ENCODE measurements around the gene GPSM1. TPM values are rescaled to one million over a fixed set of nuclear protein-coding genes. Genes with fewer than 3 reads are reported as not detected.
A peak's percentile ranks its signal among the peaks of the same experiment; 100 is the strongest.

Gene GPSM1
- total RNA-seq, 1 experiment from 2014 or later = 14.2 TPM

DNA sequence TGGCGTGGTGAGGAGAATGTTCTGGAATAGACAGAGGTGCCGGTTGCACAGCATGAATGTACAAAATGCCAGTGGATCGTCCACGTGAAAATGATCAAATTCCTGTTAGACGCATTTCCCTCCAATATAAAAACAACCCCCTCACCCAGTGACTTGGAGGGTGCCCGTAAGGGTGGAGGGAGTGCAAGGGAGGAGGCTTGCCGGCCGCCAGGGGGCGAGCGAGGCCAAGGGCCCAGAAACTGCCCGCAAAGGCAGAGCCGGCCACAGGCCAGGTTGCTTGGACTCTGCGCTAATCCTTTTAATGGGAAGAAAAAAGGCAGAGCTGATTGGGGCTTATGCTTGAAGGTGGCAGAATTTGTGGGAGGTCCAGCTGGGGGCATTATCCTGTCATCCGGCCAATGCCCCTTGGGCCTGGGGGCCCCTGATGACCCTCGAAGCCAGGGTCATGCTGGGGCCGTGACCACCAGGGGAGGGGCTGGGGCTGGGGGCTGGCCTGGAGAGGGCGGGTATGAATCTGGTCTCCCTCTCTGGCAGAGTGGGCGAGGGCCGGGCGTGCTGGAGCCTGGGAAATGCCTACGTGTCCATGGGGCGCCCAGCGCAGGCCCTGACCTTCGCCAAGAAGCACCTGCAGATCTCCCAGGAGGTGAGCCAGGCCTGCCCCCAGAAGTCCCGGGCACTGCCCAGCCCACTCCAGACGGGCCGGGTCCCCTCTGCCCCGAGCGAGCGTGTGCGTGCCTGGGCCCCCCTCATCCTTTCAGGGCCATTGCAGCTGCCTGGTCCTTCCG is 12.0 kb downstream of the GPSM1 start (continued):
- TF ChIP-seq ATF1 (CRISPR knock-in tag; IDR thresholded peaks at IDR 0.05) (no peak), GTF2I (CRISPR knock-in tag; conservative IDR thresholded peaks at IDR 0.05) (no peak), TP53 (CRISPR knock-in tag; IDR thresholded peaks at IDR 0.05) (no peak)
- TF ChIP-seq, protein P1, sequence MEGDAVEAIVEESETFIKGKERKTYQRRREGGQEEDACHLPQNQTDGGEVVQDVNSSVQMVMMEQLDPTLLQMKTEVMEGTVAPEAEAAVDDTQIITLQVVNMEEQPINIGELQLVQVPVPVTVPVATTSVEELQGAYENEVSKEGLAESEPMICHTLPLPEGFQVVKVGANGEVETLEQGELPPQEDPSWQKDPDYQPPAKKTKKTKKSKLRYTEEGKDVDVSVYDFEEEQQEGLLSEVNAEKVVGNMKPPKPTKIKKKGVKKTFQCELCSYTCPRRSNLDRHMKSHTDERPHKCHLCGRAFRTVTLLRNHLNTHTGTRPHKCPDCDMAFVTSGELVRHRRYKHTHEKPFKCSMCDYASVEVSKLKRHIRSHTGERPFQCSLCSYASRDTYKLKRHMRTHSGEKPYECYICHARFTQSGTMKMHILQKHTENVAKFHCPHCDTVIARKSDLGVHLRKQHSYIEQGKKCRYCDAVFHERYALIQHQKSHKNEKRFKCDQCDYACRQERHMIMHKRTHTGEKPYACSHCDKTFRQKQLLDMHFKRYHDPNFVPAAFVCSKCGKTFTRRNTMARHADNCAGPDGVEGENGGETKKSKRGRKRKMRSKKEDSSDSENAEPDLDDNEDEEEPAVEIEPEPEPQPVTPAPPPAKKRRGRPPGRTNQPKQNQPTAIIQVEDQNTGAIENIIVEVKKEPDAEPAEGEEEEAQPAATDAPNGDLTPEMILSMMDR (IDR thresholded peaks at IDR 0.05) = peak; percentile 94

DNA sequence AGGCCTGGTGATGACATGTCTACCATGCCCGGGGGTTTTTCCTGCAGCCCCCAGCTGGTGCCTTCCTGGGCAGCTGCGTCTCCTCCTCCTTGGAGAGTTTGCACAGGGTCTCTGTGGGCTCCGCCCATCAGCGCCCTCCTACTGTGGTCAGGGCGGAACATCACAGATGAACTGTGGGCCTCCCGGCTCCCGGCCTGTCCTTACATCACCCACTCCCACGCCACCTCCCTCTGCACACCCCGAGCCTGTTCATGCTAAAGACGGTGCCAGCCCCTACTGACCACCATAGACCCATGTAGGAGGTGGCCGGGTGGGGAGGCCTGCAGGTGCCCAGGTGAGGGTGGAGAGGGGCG is 12.6 kb downstream of the GPSM1 start:
- H3K36me3 Mint-ChIP-seq = no peaks in the 10 kb centered on the region
- CTCF ChIA-PET = interaction anchor here (0.5 to 1.9 kb wide), 34 partner anchors 11 to 355 kb away, joined by 3 to 36 read pairs (median 4); partner anchors contain the start of genes DNLZ and GPSM1
- POLR2A ChIA-PET = no interaction called here

DNA sequence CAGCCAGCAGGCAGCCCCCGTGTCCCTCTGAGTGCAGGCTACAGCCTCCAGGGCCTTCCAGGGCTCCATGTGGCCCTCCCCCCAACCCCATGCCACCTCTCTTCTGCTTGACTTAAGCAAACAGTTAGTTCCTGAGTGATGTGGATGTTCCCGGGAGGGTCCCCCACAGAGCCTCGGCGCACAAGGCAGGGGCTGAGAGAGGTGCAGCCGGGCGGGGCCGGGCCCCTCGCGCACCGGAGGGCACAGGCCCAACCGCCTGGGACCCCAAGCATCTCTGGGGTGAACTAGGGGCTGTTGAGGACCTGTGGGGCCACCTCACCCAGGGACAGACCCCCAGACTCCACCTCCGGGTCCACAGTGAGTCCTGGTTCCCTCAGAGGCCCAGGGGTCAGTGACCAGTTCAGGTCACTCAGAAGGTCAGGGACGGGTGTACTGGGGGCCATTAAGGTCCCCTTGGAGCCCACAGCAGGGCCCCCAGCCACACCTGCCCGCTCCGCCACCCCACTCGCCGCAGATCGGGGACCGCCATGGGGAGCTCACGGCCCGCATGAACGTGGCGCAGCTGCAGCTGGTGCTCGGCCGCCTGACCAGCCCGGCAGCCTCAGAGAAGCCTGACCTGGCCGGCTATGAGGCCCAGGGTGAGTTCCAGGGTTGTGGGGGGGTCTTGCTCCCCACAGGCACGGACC is 13.2 kb downstream of the GPSM1 start:
- Mint-ChIP-seq H3K4me1 (no peaks in the 10 kb centered on the region), H3K27ac (no peak overlapping the region), H3K27me3 (ENCODE audit: low read depth) (no peaks in the 10 kb centered on the region), H3K9me3 (no peaks in the 10 kb centered on the region), H3K36me3 (no peaks in the 10 kb centered on the region), H3K4me3 (no peak overlapping the region)
- ChIA-PET POLR2A (no interaction called here), CTCF (interaction anchor here (0.7 to 1.9 kb wide), 8 partner anchors 18 to 49 kb away, joined by 3 to 36 read pairs (median 8); partner anchors contain the start of gene DNLZ)
- ATAC-seq (no peak), DNase-seq (ENCODE audit: low spot score) (no peak)
- TF ChIP-seq HMGA2 (CRISPR knock-in tag; IDR thresholded peaks at IDR 0.05) = no peak
- TF ChIP-seq, protein P2, sequence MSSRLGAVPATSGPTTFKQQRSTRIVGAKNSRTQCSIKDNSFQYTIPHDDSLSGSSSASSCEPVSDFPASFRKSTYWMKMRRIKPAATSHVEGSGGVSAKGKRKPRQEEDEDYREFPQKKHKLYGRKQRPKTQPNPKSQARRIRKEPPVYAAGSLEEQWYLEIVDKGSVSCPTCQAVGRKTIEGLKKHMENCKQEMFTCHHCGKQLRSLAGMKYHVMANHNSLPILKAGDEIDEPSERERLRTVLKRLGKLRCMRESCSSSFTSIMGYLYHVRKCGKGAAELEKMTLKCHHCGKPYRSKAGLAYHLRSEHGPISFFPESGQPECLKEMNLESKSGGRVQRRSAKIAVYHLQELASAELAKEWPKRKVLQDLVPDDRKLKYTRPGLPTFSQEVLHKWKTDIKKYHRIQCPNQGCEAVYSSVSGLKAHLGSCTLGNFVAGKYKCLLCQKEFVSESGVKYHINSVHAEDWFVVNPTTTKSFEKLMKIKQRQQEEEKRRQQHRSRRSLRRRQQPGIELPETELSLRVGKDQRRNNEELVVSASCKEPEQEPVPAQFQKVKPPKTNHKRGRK (CRISPR knock-in tag; IDR thresholded peaks at IDR 0.05; ENCODE audit: borderline replicate concordance) = no peak
- TF ChIP-seq, protein P3, sequence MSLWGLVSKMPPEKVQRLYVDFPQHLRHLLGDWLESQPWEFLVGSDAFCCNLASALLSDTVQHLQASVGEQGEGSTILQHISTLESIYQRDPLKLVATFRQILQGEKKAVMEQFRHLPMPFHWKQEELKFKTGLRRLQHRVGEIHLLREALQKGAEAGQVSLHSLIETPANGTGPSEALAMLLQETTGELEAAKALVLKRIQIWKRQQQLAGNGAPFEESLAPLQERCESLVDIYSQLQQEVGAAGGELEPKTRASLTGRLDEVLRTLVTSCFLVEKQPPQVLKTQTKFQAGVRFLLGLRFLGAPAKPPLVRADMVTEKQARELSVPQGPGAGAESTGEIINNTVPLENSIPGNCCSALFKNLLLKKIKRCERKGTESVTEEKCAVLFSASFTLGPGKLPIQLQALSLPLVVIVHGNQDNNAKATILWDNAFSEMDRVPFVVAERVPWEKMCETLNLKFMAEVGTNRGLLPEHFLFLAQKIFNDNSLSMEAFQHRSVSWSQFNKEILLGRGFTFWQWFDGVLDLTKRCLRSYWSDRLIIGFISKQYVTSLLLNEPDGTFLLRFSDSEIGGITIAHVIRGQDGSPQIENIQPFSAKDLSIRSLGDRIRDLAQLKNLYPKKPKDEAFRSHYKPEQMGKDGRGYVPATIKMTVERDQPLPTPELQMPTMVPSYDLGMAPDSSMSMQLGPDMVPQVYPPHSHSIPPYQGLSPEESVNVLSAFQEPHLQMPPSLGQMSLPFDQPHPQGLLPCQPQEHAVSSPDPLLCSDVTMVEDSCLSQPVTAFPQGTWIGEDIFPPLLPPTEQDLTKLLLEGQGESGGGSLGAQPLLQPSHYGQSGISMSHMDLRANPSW (CRISPR knock-in tag; conservative IDR thresholded peaks at IDR 0.05; ENCODE audit: low read depth) = no peak
- TF ChIP-seq ZNF232 (CRISPR knock-in tag; IDR thresholded peaks at IDR 0.05) = no peak
- TF ChIP-seq, protein P4, sequence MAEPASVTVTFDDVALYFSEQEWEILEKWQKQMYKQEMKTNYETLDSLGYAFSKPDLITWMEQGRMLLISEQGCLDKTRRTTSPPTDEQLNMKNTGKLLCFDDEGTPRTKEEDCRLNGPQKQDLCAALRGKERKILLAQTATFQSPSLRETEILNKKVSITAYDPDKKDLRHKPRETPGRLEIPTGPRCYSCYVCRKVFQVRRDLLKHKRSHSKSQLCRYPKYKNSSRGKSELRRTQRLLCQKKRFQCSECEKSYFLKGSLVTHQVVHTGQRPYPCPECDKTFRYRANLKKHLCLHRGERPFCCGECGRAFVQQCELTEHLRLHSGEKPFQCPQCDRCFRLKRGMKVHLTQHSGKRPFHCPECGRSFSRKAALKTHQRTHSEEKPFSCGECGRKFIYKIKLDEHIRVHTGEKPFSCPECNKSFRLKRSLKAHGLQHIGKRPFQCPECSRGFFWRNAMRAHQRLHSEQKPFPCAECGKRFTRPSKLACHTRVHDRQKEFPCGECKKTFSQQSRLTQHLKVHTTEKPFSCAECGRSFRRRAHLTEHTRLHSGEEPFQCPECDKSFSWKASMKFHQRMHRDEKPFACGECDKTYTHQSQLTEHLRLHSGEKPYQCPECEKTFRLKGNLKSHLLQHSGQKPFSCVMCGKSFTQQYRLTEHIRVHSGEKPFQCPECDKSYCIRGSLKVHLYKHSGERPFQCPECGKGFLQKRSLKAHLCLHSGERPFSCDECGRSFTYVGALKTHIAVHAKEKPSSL (CRISPR knock-in tag; conservative IDR thresholded peaks at IDR 0.05) = no peak
- TF ChIP-seq, protein P5, sequence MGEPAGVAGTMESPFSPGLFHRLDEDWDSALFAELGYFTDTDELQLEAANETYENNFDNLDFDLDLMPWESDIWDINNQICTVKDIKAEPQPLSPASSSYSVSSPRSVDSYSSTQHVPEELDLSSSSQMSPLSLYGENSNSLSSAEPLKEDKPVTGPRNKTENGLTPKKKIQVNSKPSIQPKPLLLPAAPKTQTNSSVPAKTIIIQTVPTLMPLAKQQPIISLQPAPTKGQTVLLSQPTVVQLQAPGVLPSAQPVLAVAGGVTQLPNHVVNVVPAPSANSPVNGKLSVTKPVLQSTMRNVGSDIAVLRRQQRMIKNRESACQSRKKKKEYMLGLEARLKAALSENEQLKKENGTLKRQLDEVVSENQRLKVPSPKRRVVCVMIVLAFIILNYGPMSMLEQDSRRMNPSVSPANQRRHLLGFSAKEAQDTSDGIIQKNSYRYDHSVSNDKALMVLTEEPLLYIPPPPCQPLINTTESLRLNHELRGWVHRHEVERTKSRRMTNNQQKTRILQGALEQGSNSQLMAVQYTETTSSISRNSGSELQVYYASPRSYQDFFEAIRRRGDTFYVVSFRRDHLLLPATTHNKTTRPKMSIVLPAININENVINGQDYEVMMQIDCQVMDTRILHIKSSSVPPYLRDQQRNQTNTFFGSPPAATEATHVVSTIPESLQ (CRISPR knock-in tag; IDR thresholded peaks at IDR 0.05) = no peak

More for the DNA sequence above, 12.6 kb downstream of the GPSM1 start:
- TF ChIP-seq, protein P6, sequence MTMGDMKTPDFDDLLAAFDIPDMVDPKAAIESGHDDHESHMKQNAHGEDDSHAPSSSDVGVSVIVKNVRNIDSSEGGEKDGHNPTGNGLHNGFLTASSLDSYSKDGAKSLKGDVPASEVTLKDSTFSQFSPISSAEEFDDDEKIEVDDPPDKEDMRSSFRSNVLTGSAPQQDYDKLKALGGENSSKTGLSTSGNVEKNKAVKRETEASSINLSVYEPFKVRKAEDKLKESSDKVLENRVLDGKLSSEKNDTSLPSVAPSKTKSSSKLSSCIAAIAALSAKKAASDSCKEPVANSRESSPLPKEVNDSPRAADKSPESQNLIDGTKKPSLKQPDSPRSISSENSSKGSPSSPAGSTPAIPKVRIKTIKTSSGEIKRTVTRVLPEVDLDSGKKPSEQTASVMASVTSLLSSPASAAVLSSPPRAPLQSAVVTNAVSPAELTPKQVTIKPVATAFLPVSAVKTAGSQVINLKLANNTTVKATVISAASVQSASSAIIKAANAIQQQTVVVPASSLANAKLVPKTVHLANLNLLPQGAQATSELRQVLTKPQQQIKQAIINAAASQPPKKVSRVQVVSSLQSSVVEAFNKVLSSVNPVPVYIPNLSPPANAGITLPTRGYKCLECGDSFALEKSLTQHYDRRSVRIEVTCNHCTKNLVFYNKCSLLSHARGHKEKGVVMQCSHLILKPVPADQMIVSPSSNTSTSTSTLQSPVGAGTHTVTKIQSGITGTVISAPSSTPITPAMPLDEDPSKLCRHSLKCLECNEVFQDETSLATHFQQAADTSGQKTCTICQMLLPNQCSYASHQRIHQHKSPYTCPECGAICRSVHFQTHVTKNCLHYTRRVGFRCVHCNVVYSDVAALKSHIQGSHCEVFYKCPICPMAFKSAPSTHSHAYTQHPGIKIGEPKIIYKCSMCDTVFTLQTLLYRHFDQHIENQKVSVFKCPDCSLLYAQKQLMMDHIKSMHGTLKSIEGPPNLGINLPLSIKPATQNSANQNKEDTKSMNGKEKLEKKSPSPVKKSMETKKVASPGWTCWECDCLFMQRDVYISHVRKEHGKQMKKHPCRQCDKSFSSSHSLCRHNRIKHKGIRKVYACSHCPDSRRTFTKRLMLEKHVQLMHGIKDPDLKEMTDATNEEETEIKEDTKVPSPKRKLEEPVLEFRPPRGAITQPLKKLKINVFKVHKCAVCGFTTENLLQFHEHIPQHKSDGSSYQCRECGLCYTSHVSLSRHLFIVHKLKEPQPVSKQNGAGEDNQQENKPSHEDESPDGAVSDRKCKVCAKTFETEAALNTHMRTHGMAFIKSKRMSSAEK (CRISPR knock-in tag; IDR thresholded peaks at IDR 0.05; ENCODE audit: borderline replicate concordance) = no peak
- TF ChIP-seq ATF1 (CRISPR knock-in tag; IDR thresholded peaks at IDR 0.05) = no peak
- TF ChIP-seq ZNF671 (CRISPR knock-in tag; IDR thresholded peaks at IDR 0.05) = no peak
- TF ChIP-seq, protein P7, sequence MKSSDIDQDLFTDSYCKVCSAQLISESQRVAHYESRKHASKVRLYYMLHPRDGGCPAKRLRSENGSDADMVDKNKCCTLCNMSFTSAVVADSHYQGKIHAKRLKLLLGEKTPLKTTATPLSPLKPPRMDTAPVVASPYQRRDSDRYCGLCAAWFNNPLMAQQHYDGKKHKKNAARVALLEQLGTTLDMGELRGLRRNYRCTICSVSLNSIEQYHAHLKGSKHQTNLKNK (CRISPR knock-in tag; IDR thresholded peaks at IDR 0.05) = no peak
- no peak for TF ChIP-seq SMAD4 (CRISPR knock-in tag; IDR thresholded peaks at IDR 0.05)
- TF ChIP-seq NR3C1 (CRISPR knock-in tag; conservative IDR thresholded peaks at IDR 0.05; ENCODE audit: low read depth) = no peak
- no peak overlapping the region for H3K27ac Mint-ChIP-seq
- no peaks in the 10 kb centered on the region for H3K9me3 Mint-ChIP-seq
- DNase-seq (ENCODE audit: low spot score) (no peak), ATAC-seq (no peak)
- H3K27me3 Mint-ChIP-seq (ENCODE audit: low read depth) = no peaks in the 10 kb centered on the region
- no peaks in the 10 kb centered on the region for H3K4me1 Mint-ChIP-seq
- no peak overlapping the region for H3K4me3 Mint-ChIP-seq

All from WTC11 (cell line).